ENCODE measurements around the gene EYA2. TPM values are rescaled to one million over a fixed set of nuclear protein-coding genes. Genes with fewer than 3 reads are reported as not detected.

The EYA2 gene
- total RNA-seq, 1 experiment from 2014 or later: 0.74 TPM

GRCh38 chr20:47115694-47116093 is 221.1 kb downstream of the EYA2 start:
- WGBS (ENCODE audit: extremely low coverage, insufficient read length, low lambda C conversion rate): no CpG with 5 or more reads among the region's 4 CpGs
- Mint-ChIP-seq H3K27me3 (ENCODE audit: low read depth) (no peaks in the 10 kb centered on the region), H3K27ac (no peak overlapping the region), H3K4me3 (no peak overlapping the region), H3K9me3 (peaks cover 6 to 10% of the 10 kb centered on the region in 2 experiments), H3K36me3 (ENCODE audit: insufficient read depth in 1 of 3, low read depth in 3 of 3) (peaks cover 0 to 6% (median 0%) of the 10 kb centered on the region in 3 experiments; a peak in 2 of 7 replicates), H3K4me1 (peaks cover 30 to 43% of the 10 kb centered on the region in 2 experiments)
- Histone ChIP-seq H4K8ac (replicated peaks; ENCODE audit: insufficient read length, low read depth, low read length) (no peak overlapping the region), H3K56ac (ENCODE audit: insufficient read length, low read depth, low read length) (no peak overlapping the region), H3K4me1 (ENCODE audit: insufficient read depth, low read length) (peaks cover 7% of the 10 kb centered on the region; the same call in 1 of the 2 replicates), H3K4me2 (ENCODE audit: insufficient read depth, insufficient read length, low read length) (no peak overlapping the region), H2AK5ac (ENCODE audit: insufficient read length, low read length) (no peak overlapping the region), H4K91ac (ENCODE audit: insufficient read length, low read depth, low read length) (no peak overlapping the region), H3K23me2 (ENCODE audit: insufficient read length, low read depth, low read length, poor library complexity, severe bottlenecking) (no peaks in the 10 kb centered on the region), H3K27me3 (ENCODE audit: insufficient read depth, low read length) (no peaks in the 10 kb centered on the region), H3K79me1 (ENCODE audit: insufficient read depth, low read depth, low read length, poor library complexity, severe bottlenecking) (no peaks in the 10 kb centered on the region), H2BK5ac (ENCODE audit: insufficient read length, low read length) (no peak overlapping the region), H3K14ac (ENCODE audit: insufficient read depth, low read length) (no peak overlapping the region; the same call in 1 of the 2 replicates), H3K4ac (ENCODE audit: low read depth, low read length) (no peak overlapping the region), H3K9me3 (ENCODE audit: control insufficient read depth, low read depth, low read length) (no peaks in the 10 kb centered on the region), H3T11ph (ENCODE audit: low read length) (no peak overlapping the region), H2BK12ac (ENCODE audit: insufficient read length, low read depth, low read length) (no peak overlapping the region), H3K79me2 (ENCODE audit: insufficient read depth, low read length) (no peaks in the 10 kb centered on the region), H3K18ac (ENCODE audit: insufficient read length, low read depth, low read length) (no peak overlapping the region), H4K20me1 (ENCODE audit: control insufficient read depth, insufficient read depth, insufficient read length) (no peaks in the 10 kb centered on the region), H2BK120ac (ENCODE audit: low read depth, low read length, poor library complexity, severe bottlenecking) (no peak overlapping the region), H3K23ac (ENCODE audit: insufficient read length, low read depth, low read length) (no peak overlapping the region), H4K5ac (ENCODE audit: insufficient read length, low read depth, low read length) (no peak overlapping the region), H3K27ac (ENCODE audit: insufficient read length, low read depth, low read length) (no peak overlapping the region), H2BK15ac (ENCODE audit: low read depth, low read length) (no peak overlapping the region), H3K9ac (ENCODE audit: extremely low read depth, insufficient read length, low read length) (no peak overlapping the region), H2BK20ac (ENCODE audit: low read depth, low read length, poor library complexity, severe bottlenecking) (no peak overlapping the region), H2AFZ (ENCODE audit: low read length) (no peak overlapping the region)
- TF ChIP-seq CTCF (conservative IDR thresholded peaks at IDR 0.05): no peak
- no peak for DNase-seq
